H54 (cell line): ENCODE data around the gene KDM4B.

Experiments used
- DNase-seq: peaks from one replicate; pipeline ENCODE4 v3.0.0; 2011; ENCODE audit warnings: low spot score, mixed read lengths; ENCODE audit not compliant: insufficient read length
- FAIRE-seq: peaks from 3 replicates; lab custom pipeline; 2011; peaks lifted over from hg19 to GRCh38; lab: Jason Lieb, UNC
- POLR2A ChIP-seq: IDR thresholded peaks from 2 replicates; pipeline ENCODE4 v1.6.1; 2011; ENCODE audit warnings: low read depth, mild to moderate bottlenecking, low read length

Gene KDM4B

DNA sequence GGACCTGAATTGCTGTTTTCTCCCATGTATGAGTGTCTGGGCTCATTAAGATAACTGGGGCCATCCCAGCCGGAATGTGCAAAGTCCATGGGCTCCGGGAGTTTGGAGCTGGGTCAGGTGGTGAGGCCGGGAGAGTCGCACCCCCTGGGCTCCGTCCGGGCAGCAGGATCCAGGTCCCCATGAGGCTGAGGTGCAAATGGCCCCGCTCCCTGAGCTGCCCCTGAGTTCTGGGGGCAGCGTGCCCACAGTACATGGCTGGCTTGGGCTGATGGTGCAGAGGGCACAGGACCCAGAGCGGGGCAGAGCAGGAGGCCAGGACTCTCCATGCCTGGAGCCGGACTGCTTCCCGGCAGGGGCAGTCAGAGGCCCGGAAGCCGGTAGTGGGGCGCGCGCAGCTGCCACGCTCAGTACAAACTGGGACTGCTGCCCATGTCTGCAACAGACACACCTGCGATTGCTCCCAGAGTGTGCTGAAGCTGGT lies 136.0 kb downstream of the KDM4B start:
- DNase-seq (no peak), FAIRE-seq (no peak)
- TF ChIP-seq POLR2A, result no peak

- no peak for TF ChIP-seq POLR2A
- DNase-seq (no peak), FAIRE-seq (no peak)
Measured at GRCh38 chr19:5106191-5106726, 137.3 kb downstream of the KDM4B start.

DNA sequence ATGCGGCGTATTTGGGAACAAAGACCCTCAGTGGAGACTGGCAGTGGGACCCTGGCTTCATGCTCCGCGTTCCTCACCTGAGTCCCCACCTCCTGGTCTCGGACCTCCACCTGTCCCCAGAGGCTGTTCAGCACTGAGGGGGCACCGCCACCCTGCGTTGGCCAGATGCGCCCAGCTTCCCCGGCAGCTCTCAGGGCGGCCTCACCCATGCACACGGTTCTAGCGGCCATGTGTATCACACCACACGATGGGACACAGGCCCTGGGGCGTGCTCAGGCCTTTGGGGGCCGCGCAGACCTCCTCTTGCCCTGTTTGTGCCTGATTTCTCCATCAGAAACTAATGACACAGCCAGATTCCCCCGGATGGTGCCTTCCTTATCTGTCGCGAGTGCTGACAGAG lies 138.1 kb downstream of the KDM4B start:
- FAIRE-seq, result no peak
- TF ChIP-seq POLR2A, result no peak
- DNase-seq, result no peak

DNA sequence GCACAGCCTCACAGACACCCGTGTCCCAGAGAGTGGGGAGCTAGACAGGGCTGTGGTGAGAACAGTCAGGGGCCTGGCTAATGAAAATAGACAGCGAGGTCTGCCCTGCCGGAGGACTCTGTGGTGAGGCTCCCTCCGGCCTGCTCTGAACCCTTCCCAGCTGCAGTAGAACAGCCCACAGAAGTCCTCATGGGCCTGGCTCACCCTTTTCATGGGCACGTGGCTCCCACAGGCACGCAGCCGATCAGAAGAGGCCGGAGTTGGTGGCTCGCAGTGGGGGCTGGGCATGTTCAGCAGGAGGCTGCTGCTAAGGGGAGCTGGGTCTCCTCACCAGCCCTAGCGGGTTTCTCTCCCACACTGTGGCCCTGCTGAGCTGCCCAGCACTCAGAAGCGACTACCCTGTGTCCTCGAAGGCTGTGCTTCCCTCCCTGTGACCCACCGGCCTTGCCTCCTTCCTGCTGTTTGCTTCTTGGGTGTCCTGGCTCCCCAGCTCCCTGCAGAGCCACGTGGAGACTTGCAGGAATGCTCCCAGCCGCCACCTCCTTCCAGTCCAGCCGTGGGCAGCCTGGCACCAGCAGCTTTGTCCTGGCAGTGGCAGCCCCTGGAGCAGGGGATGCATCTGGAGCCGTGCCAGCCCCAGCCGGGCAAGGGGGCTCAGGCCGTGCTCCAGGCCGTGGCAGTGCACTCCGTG lies 138.7 kb downstream of the KDM4B start:
- FAIRE-seq (no peak), DNase-seq (no peak)
- TF ChIP-seq POLR2A, result no peak

DNA sequence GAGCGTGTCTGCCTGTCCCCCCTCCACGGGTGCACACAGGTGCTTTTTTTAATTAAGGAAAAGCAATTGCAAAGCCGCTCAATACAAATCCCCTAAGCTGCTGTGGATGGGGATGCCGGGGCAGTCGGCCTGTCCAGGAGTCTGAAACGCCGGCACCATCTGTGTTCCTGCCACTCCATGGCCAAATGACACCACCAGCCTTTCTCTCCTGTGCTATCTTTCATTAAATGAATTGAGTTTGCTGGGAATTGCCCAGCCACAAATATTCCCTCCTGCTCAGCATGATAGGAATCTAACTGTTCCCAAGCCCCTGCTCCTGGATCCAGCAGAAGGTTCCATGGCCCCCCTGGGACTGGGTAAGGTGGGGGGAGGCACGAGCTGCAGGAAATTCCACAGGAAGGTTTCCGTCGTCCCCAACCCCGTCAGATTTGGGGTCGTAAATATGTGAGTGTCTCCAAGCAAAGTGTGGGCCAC lies 139.2 kb downstream of the KDM4B start:
- TF ChIP-seq POLR2A, result no peak
- DNase-seq (no peak), FAIRE-seq (no peak)

DNA sequence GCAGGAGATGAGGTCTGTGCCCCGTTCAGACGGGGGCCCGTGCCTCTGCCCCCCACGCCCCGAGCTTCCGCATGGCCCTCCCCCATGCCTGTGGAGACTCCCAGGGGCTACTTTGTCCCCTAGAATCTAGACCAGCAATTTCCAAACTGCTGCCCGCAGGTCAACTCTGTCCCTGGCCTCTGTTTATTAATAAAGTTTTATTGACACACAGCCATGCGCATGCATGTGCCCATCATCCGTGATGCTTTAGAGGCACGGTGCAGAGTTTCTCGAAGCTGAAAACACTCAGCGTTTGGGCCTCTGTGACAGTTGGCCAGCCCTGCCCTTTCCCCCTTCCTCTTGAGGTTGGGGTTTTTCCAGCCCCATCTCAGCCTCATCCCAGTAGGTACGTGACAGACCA lies 140.0 kb downstream of the KDM4B start:
- FAIRE-seq, result no peak
- no peak for TF ChIP-seq POLR2A
- DNase-seq, result no peak

DNA sequence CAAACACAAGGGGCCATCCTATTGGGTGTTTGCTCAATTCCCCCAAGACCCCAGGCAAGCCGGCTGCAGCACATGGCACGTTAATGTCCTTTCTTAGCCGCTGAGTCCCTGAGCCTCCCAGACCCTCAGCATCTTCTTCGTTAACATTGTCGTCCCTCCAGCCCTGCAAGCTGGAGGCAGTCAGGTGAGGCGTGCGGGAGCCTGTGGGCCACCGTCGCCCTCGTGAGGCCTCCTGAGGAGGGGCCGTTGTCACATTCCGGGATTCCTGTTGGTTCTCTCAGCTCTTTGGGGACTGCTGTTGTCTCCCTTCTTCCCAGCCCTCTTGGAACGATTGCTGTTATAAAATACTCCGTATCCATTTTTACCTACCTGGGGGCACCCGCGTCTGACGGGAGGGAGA lies 140.6 kb downstream of the KDM4B start:
- no peak for DNase-seq
- TF ChIP-seq POLR2A, result no peak
- FAIRE-seq, result no peak

DNA sequence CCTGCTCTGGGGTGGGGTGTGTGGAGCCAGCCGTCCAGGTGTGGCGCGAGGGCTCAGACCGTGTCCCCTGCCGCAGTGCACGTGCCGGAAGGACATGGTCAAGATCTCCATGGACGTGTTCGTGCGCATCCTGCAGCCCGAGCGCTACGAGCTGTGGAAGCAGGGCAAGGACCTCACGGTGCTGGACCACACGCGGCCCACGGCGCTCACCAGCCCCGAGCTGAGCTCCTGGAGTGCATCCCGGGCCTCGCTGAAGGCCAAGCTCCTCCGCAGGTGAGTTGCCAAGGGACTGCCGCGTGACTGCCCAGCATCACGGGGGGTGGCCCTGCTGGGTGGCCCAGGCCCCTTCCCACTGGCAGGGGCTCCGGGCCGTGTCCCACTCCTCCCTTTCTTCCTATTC lies 141.6 kb downstream of the KDM4B start:
- TF ChIP-seq POLR2A, result no peak
- DNase-seq (no peak), FAIRE-seq (no peak)

DNA sequence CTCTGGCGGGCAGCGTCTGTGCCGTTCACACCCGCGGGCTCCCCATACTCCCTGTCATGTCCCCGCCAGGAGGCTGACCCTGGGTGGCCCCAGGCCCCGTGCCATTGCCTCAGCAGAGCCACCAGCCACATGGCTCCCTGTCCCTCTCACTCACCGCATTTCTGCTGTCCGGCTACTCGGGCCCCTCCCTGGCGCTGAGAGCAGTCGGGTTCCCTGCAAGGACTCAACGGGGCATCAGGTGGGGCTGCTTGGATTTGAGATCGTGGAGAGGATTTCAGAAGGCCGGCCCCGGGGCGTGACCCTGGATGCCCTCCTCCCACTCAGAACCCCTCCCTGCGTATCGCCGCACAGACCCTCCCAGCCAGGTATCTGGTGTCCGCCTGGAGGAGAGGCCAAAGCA lies 142.1 kb downstream of the KDM4B start:
- no peak for DNase-seq
- FAIRE-seq, result no peak

DNA sequence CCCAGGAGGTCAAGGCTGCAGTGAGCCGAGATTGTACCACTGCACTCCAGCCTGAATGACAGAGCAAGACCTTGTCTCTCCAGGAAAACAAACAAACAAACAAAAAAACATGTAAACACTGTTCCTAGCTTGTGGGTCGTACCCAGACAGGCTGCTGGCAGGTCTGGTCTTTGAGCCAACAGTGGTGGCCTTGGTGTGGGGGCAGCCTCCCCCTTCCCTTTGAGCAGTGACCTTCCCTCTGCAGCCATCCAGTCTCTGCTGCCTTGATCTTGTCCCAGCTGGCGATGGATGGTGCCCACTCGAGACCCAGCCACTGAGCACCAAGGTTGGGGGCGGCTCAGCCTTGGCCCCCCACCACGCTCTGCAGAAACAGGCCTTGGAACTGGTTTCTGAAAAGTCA lies 143.3 kb downstream of the KDM4B start:
- TF ChIP-seq POLR2A, result no peak
- FAIRE-seq, result no peak

More for the DNA sequence above, 142.1 kb downstream of the KDM4B start:
- no peak for TF ChIP-seq POLR2A

DNA sequence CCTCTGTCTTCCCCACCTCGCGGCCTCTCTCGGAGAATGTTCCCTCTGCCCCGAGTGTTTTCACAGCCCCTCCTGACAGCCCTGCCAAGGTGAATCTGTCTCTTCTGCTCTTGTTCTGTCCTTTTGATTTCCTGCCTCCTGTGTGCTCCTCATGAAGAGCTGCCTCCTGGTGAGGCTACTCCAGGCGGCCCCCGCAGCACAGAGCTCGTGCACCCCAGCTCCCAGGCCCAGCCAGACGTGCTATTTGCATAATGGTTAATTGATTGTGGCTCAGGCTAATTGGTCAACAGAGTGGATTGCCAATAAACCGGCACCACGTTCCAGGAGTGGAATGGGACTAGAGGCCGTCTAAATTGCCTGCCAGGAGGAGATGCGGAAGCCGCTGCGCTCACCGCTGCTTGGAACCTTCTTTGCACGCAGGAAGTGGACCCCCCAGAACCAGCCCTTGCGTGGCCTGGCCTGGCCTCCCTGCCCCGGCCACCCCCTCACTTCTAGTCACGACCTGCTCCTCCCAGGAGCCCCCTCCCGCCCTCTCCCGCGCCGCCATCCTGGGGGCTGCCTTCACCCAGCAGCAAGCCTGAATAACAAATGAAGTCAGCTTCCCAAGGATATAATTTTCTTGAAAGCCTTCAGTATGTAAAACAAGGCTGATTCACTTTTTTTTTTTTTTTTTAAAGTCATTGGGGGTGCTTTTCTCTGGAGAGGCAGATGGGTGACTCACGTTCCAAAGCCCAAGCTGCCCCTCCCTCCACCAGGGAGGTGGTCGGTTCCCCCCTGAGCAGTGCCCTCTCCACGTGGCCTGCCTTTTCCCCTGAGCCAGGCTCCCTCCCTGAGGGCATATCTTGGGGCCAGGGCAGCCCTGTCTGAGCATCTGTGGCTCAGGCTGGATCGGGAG lies 144.0 kb downstream of the KDM4B start:
- no peak for FAIRE-seq
- DNase-seq, result peak; percentile 33
- TF ChIP-seq POLR2A, result no peak

More for the DNA sequence above, 143.3 kb downstream of the KDM4B start:
- no peak for DNase-seq

GRCh38 chr19:5113633-5114586 lies 145.0 kb downstream of the KDM4B start:
- DNase-seq (no peak), FAIRE-seq (no peak)
- TF ChIP-seq POLR2A, result no peak

- no peak for DNase-seq
- no peak for FAIRE-seq
- TF ChIP-seq POLR2A, result no peak
Measured at GRCh38 chr19:5114727-5115126, 145.8 kb downstream of the KDM4B start.
